WERI-Rb-1 (cell line): ENCODE measurements around the gene HYAL1.

Source experiments
- DNase-seq: peaks from one replicate; pipeline ENCODE4 v3.0.0-alpha.2; 2020
- H3K27ac ChIP-seq: fragments of 250-450 bp; sonication (Bioruptor Pico); 2 replicates; pipeline ENCODE4 v1.5.1; 2020; ENCODE audit warnings: mild to moderate bottlenecking, moderate library complexity
- H3K27me3 ChIP-seq: fragments of 250-450 bp; sonication (Bioruptor Pico); 2 replicates; pipeline ENCODE4 v1.5.1; 2021; ENCODE audit warnings: mild to moderate bottlenecking, low read depth, moderate library complexity; ENCODE audit not compliant: insufficient read depth, severe bottlenecking
- H3K36me3 ChIP-seq: fragments of 250-450 bp; sonication (Bioruptor Pico); 2 replicates; pipeline ENCODE4 v1.5.1; 2020; ENCODE audit warnings: mild to moderate bottlenecking, moderate library complexity
- H3K4me3 ChIP-seq: 2 replicates; pipeline ENCODE4 v1.5.1; 2011; ENCODE audit warnings: low read depth, mild to moderate bottlenecking, control low read depth, low read length
- H3K9me3 ChIP-seq: fragments of 250-450 bp; sonication (Bioruptor Pico); 2 replicates; pipeline ENCODE4 v1.5.1; 2021; ENCODE audit warnings: mild to moderate bottlenecking, moderate library complexity; ENCODE audit not compliant: severe bottlenecking
- CTCF ChIP-seq: IDR thresholded peaks from 2 replicates; pipeline ENCODE4 v1.5.1; 2011; ENCODE audit warnings: low read depth, mild to moderate bottlenecking, control low read depth, inconsistent platforms, low read length

The HYAL1 gene

GRCh38 chr3:50270422-50271224 is 32.8 kb downstream of the HYAL1 start:
- TF ChIP-seq CTCF = no peak
- peaks cover 6% of the 10 kb centered on the region for H3K27me3 ChIP-seq
- no peak overlapping the region for H3K27ac ChIP-seq
- no peaks in the 10 kb centered on the region for H3K36me3 ChIP-seq
- DNase-seq = no peak
- no peak overlapping the region for H3K4me3 ChIP-seq
- H3K9me3 ChIP-seq = no peaks in the 10 kb centered on the region

- Histone ChIP-seq H3K27ac (no peak overlapping the region), H3K9me3 (no peaks in the 10 kb centered on the region), H3K36me3 (no peaks in the 10 kb centered on the region), H3K4me3 (no peak overlapping the region), H3K27me3 (peaks cover 6% of the 10 kb centered on the region)
- DNase-seq = no peak
- no peak for TF ChIP-seq CTCF
Measured at GRCh38 chr3:50269977-50270413, 33.4 kb downstream of the HYAL1 start.

DNA sequence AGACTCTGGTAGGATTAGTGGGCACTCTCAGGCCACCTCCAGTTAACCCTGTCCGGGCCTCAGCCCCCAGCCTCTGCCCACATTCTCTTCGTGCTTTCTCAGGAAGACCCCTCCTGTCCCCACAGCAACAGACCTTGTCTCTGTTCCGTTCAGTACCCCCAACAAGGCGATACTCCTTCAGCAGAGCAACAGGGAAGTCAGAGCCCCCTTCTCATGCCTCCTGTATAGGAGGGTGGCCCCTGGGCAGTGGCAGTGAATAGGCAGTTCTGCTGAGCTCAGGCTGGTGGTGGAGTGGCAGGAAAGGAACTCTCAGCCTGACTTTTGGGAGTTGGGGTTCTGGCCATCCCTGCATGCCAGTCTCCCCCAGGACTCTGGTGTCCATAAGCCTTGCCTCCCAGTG is 33.9 kb downstream of the HYAL1 start:
- Histone ChIP-seq H3K36me3 (no peaks in the 10 kb centered on the region), H3K4me3 (no peak overlapping the region), H3K27me3 (peaks cover 6% of the 10 kb centered on the region), H3K27ac (no peak overlapping the region), H3K9me3 (no peaks in the 10 kb centered on the region)
- DNase-seq = no peak
- TF ChIP-seq CTCF = no peak

GRCh38 chr3:50268703-50269451 is 34.5 kb downstream of the HYAL1 start, which contains the start of gene SEMA3B:
Gene SEMA3B (plus strand): TSS chr3:50269147. CDS start chr3:50269241, 94 bp downstream.
- Histone ChIP-seq H3K27ac (no peak within 1 kb of the TSS), H3K9me3 (no peaks in the 10 kb centered on the region), H3K4me3 (no peak within 1 kb of the TSS), H3K36me3 (no peaks in the 10 kb centered on the region), H3K27me3 (peaks cover 6% of the 10 kb centered on the region)
- TF ChIP-seq CTCF = no peak
- DNase-seq = no peak

GRCh38 chr3:50268276-50268675 is 35.1 kb downstream of the HYAL1 start:
- H3K27ac ChIP-seq = no peak overlapping the region

More at GRCh38 chr3:50268276-50268675, 35.1 kb downstream of the HYAL1 start:
- Histone ChIP-seq H3K4me3 (no peak overlapping the region), H3K9me3 (no peaks in the 10 kb centered on the region), H3K36me3 (no peaks in the 10 kb centered on the region), H3K27me3 (peaks cover 4% of the 10 kb centered on the region)
- DNase-seq = no peak
- no peak for TF ChIP-seq CTCF
